T-helper 9 cell (primary cell): ENCODE data around the gene ALG6.
"Not testable (repeated sequence)": the region's sequence is repeated elsewhere in the genome, so short reads cannot be mapped to it uniquely, and the experiment has no call there.

ENCODE experiments used
- DNase-seq: peaks from one replicate; pipeline ENCODE4 v3.0.0-alpha.2; 2020

The ALG6 gene

GRCh38 chr1:63418101-63418500, 50.7 kb downstream of the ALG6 start:
- no peak for DNase-seq

- DNase-seq = not testable (repeated sequence)
These were observed 53.3 kb downstream of the ALG6 start for GRCh38 chr1:63420746-63421145.

GRCh38 chr1:63423649-63424048, 56.2 kb downstream of the ALG6 start:
- no peak for DNase-seq

- DNase-seq = no peak
These were observed 61.4 kb downstream of the ALG6 start for GRCh38 chr1:63428815-63429214.

- DNase-seq = no peak
These were observed 61.9 kb downstream of the ALG6 start for GRCh38 chr1:63429281-63429680.

GRCh38 chr1:63435161-63435560, 67.7 kb downstream of the ALG6 start:
- DNase-seq = no peak

GRCh38 chr1:63442141-63442475, 74.7 kb downstream of the ALG6 start:
- no peak for DNase-seq

GRCh38 chr1:63448731-63449246, 81.4 kb downstream of the ALG6 start:
- DNase-seq = no peak

GRCh38 chr1:63450416-63450815, 83.0 kb downstream of the ALG6 start:
- no peak for DNase-seq

GRCh38 chr1:63453232-63453631, 85.8 kb downstream of the ALG6 start:
- DNase-seq = no peak

GRCh38 chr1:63454269-63454668, 86.8 kb downstream of the ALG6 start:
- no peak for DNase-seq

- no peak for DNase-seq
These were observed 91.3 kb downstream of the ALG6 start for GRCh38 chr1:63458750-63459149.

- no peak for DNase-seq
These were observed 94.3 kb downstream of the ALG6 start for GRCh38 chr1:63461661-63462230.

- no peak for DNase-seq
These were observed 95.8 kb downstream of the ALG6 start for GRCh38 chr1:63463248-63463647.

GRCh38 chr1:63466181-63466580, 98.8 kb downstream of the ALG6 start:
- DNase-seq = no peak

- no peak for DNase-seq
These were observed 99.3 kb downstream of the ALG6 start for GRCh38 chr1:63466759-63467158.

GRCh38 chr1:63468683-63469082, 101.3 kb downstream of the ALG6 start:
- not testable (repeated sequence) for DNase-seq

GRCh38 chr1:63475761-63476160, 108.3 kb downstream of the ALG6 start:
- no peak for DNase-seq

GRCh38 chr1:63480057-63480456, 112.6 kb downstream of the ALG6 start:
- no peak for DNase-seq

- no peak for DNase-seq
These were observed 119.2 kb downstream of the ALG6 start for GRCh38 chr1:63486629-63487028.

GRCh38 chr1:63487336-63488065, 120.1 kb downstream of the ALG6 start:
- no peak for DNase-seq
